ENCODE results near the gene ZNRF1. TPM values are rescaled to one million over a fixed set of nuclear protein-coding genes. Genes with fewer than 3 reads are reported as not detected.
A peak's percentile ranks its signal among the peaks of the same experiment; 100 is the strongest.

Gene ZNRF1
- total and polyA plus RNA-seq, 10 of the 15 experiments (the other 5 are each of a cell fraction or from before 2014, with no cell fraction given) = 5.8 to 25.9 (median 14.3) TPM

DNA sequence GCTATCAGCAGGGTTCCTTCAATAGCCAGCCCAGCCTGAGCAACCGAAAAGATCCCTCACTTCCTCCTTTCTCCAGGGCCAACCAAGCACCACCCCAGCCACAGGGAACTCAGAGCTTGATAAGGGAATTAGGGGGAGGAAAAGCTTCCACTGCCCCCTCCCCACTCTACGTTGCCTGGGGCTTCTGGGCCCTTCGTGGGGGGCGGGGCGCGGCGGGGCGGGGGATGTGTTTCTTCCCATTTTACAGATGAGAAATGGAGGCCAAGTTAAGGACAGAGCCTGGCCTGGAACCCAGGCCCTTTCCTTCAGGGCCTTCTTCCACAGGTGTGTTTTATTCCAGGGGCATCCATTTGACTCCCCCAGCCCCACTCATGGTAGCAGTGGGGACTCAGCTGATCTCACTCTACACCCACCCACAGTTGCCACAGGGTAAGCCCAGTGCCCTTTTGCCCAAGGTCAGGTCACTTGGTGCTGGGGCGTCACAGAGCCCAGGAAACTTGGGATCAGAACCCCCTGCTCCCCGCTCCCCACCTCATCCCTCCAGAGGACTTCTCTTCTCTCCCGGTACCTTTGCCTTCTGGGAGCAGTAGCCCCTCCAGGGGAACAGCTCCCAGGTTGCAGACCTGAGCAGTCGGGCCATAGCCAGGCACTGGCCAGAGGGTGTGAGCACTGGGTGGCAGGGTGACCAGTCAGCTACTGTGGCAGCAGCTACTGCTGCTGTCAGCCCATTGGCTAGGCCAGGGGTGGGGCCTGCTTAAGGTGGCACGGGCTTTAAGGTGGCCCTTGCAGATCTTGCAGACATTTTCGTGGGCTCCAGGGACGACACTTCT, 117.5 kb downstream of the ZNRF1 start, which contains the start of gene LDHD:
Gene LDHD (minus strand): TSS at position 700 of the 830 bp plus-strand sequence. CDS start 60 bp downstream, at position 640.
- H3K9me3 ChIP-seq (replicated peaks; ENCODE audit: control insufficient read depth, insufficient read depth, low read length) = no peaks in the 10 kb centered on the region
- BruUV-seq (replicated peaks) = no TSS peak
- CTCF ChIA-PET = interaction anchor here (1.5 kb wide), 1 partner anchor 118 kb away, joined by 5 read pairs; the partner anchor contains the start of gene ZNRF1
- POLR2A ChIA-PET = no interaction called here
- RAD21 ChIA-PET (ENCODE audit: unreplicated experiment) = interaction anchor here (0.5 kb wide), 1 partner anchor 299 kb away, joined by 4 read pairs; no protein-coding TSS in a partner anchor
- TF ChIP-seq GABPA (IDR thresholded peaks at IDR 0.05; ENCODE audit: low read depth) (no peak), PML (IDR thresholded peaks at IDR 0.05; ENCODE audit: low read length) (no peak), IRF4 (IDR thresholded peaks at IDR 0.05; ENCODE audit: low read depth, low read length) (no peak), ZBED1 (IDR thresholded peaks at IDR 0.05; ENCODE audit: borderline replicate concordance) (no peak), SPI1 (IDR thresholded peaks at IDR 0.05; ENCODE audit: borderline replicate concordance, insufficient read depth, low read depth, low read length) (peak; percentile 20; the same call in 1 of the 2 replicates), KLF5 (IDR thresholded peaks at IDR 0.05; ENCODE audit: partially characterized antibody) (no peak)
- TF ChIP-seq, protein P1, sequence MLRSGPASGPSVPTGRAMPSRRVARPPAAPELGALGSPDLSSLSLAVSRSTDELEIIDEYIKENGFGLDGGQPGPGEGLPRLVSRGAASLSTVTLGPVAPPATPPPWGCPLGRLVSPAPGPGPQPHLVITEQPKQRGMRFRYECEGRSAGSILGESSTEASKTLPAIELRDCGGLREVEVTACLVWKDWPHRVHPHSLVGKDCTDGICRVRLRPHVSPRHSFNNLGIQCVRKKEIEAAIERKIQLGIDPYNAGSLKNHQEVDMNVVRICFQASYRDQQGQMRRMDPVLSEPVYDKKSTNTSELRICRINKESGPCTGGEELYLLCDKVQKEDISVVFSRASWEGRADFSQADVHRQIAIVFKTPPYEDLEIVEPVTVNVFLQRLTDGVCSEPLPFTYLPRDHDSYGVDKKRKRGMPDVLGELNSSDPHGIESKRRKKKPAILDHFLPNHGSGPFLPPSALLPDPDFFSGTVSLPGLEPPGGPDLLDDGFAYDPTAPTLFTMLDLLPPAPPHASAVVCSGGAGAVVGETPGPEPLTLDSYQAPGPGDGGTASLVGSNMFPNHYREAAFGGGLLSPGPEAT (IDR thresholded peaks at IDR 0.05; ENCODE audit: low read depth) = no peak
- TF ChIP-seq, protein P2, sequence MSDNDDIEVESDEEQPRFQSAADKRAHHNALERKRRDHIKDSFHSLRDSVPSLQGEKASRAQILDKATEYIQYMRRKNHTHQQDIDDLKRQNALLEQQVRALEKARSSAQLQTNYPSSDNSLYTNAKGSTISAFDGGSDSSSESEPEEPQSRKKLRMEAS (IDR thresholded peaks at IDR 0.05; ENCODE audit: low read depth, low read length) = no peak
- no peaks in the 10 kb centered on the region for H3K36me3 ChIP-seq (ENCODE audit: control insufficient read depth in 2 of 2, insufficient read depth in 2 of 2, low read length in 1 of 2)
- no peak within 1 kb of the TSS for H2AFZ ChIP-seq (ENCODE audit: control insufficient read depth, low read depth, low read length)
- H3K4me3 ChIP-seq = no peak within 1 kb of the TSS
- in situ Hi-C loops (cut with MboI) (no loop called here), intact Hi-C loops (cut with micrococcal nuclease; ENCODE audit: unreplicated experiment) (no loop called here)
- no peaks in the 10 kb centered on the region for H3K79me2 ChIP-seq (ENCODE audit: control insufficient read depth, insufficient read depth, low read length)
- ATAC-seq (peak; percentile 66), DNase-seq (ENCODE audit: low read depth, low spot score) (no peak), FAIRE-seq (no peak)
- no peak within 1 kb of the TSS for H3K4me2 ChIP-seq (ENCODE audit: control insufficient read depth, insufficient read depth)
- SMC1A ChIA-PET (ENCODE audit: uncharacterized antibody, unreplicated experiment) = no interaction called here
- no peaks in the 10 kb centered on the region for H3K27me3 ChIP-seq (replicated peaks in 1 of 2; ENCODE audit: control insufficient read depth in 2 of 2, insufficient read depth in 2 of 2, low read length in 1 of 2)
- no peaks in the 10 kb centered on the region for H4K20me1 ChIP-seq (ENCODE audit: control insufficient read depth, insufficient read depth)
- H3K4me1 ChIP-seq (ENCODE audit: control insufficient read depth, insufficient read depth, low read length) = peaks cover 8% of the 10 kb centered on the region
- no peak within 1 kb of the TSS for H3K27ac ChIP-seq (ENCODE audit: control insufficient read depth, insufficient read depth)
- no peak within 1 kb of the TSS for H3K9ac ChIP-seq (ENCODE audit: control insufficient read depth, insufficient read depth, low read length)
- 69% methylated on average over 15 of the region's 15 CpGs for WGBS (ENCODE audit: insufficient coverage, insufficient replicate concordance, low lambda C conversion rate, missing lambda C conversion rate)

All from GM12878 (cell line).